OCI-LY7 (cell line): ENCODE results near the gene MTCP1. TPM values are rescaled to one million over a fixed set of nuclear protein-coding genes. Genes with fewer than 3 reads are reported as not detected.
A peak's percentile ranks its signal among the peaks of the same experiment; 100 is the strongest.

Source experiments
- BruUV-seq: library from RNA; stranded (reverse); fragments of 400-500 nt; replicated peaks from 2 replicates; lab custom pipeline; 2021; lab: Mats Ljungman, UMichigan
- CTCF ChIA-PET: fragments of 300-600 bp; sonication (Branson Sonifier 250); formaldehyde crosslinking; loops from one replicate; lab custom pipeline; 2022; ENCODE audit warnings: antibody characterized with exemption; ENCODE audit not compliant: unreplicated experiment; lab: Charles Lee
- POLR2A ChIA-PET: fragments of 300-600 bp; sonication (Branson Sonifier 250); formaldehyde crosslinking; loops from one replicate; lab custom pipeline; 2022; ENCODE audit warnings: antibody characterized with exemption; lab: Charles Lee
- DNase-seq: peaks from one replicate; pipeline ENCODE4 v3.0.0-alpha.2; 2015; ENCODE audit warnings: low spot score
- H2AFZ ChIP-seq: fragments of 200-600 bp; sonication (generic), shearing (Covaris generic); 2 replicates; pipeline ENCODE4 v1.6.1; 2014; ENCODE audit warnings: mild to moderate bottlenecking, antibody characterized with exemption, low read length, moderate library complexity
- H3K27ac ChIP-seq: fragments of 200-600 bp; sonication (generic); 2 replicates; pipeline ENCODE4 v1.5.1; 2014; ENCODE audit warnings: mixed run types, low read depth, mild to moderate bottlenecking, moderate library complexity, low read length, inconsistent platforms; ENCODE audit not compliant: poor library complexity, severe bottlenecking
- H3K36me3 ChIP-seq: fragments of 200-600 bp; sonication (generic); 2 replicates; pipeline ENCODE4 v1.6.1; 2014; ENCODE audit warnings: mild to moderate bottlenecking, antibody characterized with exemption, low read length, moderate library complexity, mixed read lengths; ENCODE audit not compliant: insufficient read depth
- H3K4me1 ChIP-seq: fragments of 200-600 bp; sonication (generic); 2 replicates; pipeline ENCODE4 v1.5.1; 2014; ENCODE audit warnings: mild to moderate bottlenecking, low read length; ENCODE audit not compliant: insufficient read depth, poor library complexity, severe bottlenecking
- H3K4me2 ChIP-seq: fragments of 200-600 bp; sonication (generic); 2 replicates; pipeline ENCODE4 v1.6.1; 2014; ENCODE audit warnings: mild to moderate bottlenecking, low read length
- H3K4me3 ChIP-seq: fragments of 200-600 bp; sonication (generic); 2 replicates; pipeline ENCODE4 v1.5.1; 2014; ENCODE audit warnings: mild to moderate bottlenecking, low read depth, low read length; ENCODE audit not compliant: poor library complexity, severe bottlenecking
- H3K79me2 ChIP-seq: fragments of 200-600 bp; sonication (generic); 2 replicates; pipeline ENCODE4 v1.6.1; 2016; ENCODE audit warnings: low read depth, mild to moderate bottlenecking, low read length, moderate library complexity, mixed read lengths; ENCODE audit not compliant: insufficient read depth
- H3K9me2 ChIP-seq: fragments of 200-600 bp; sonication (generic); 2 replicates; pipeline ENCODE4 v1.6.1; 2016; ENCODE audit warnings: mild to moderate bottlenecking, low read length, mixed read lengths; ENCODE audit not compliant: insufficient read depth
- H3K9me3 ChIP-seq: fragments of 200-600 bp; sonication (generic); 2 replicates; pipeline ENCODE4 v1.6.1; 2014; ENCODE audit warnings: mild to moderate bottlenecking, mixed run types, low read length, mixed read lengths
- H4K20me1 ChIP-seq: fragments of 200-600 bp; sonication (generic); 2 replicates; pipeline ENCODE4 v1.6.1; 2014; ENCODE audit warnings: mild to moderate bottlenecking, antibody characterized with exemption, low read length, moderate library complexity, mixed read lengths; ENCODE audit not compliant: insufficient read depth
- CTCF ChIP-seq: fragments of 200-600 bp; sonication (generic); conservative IDR thresholded peaks from 2 replicates; pipeline ENCODE4 v1.5.1; 2014; ENCODE audit warnings: mild to moderate bottlenecking, antibody characterized with exemption, low read length, moderate library complexity, mixed read lengths
- EZH2phosphoT487 ChIP-seq: fragments of 200-600 bp; sonication (generic); IDR thresholded peaks from 2 replicates; pipeline ENCODE4 v1.6.1; 2018; ENCODE audit warnings: low read depth, borderline replicate concordance, mild to moderate bottlenecking, mixed run types, antibody characterized with exemption, low read length, moderate library complexity, mixed read lengths
- intact Hi-C: fragments of 100-400 bp; cut with micrococcal nuclease; formaldehyde crosslinking; loops from one replicate; pipeline ENCODE4 v1.10.0; 2022; ENCODE audit not compliant: unreplicated experiment
- total RNA-seq, 2 experiments: library from RNA; depleted of rRNA in 1 of 2; stranded (reverse); fragments of >200 nt in 1 of 2; shearing (Covaris generic) in 1 of 2; gene quantifications; 2 replicates each; pipeline ENCODE4 v1.2.3, GENCODE V29; 2014 to 2022

Gene MTCP1
- total RNA-seq, 2 experiments from 2014 or later, result 16.9 to 39.6 TPM

GRCh38 chrX:155086961-155087735 is 16.2 kb upstream of the MTCP1 start:
- BruUV-seq, result no TSS peak
- POLR2A ChIA-PET, result interaction anchor here (0.7 kb wide), 1 partner anchor 9 kb away, joined by 3 read pairs; no protein-coding TSS in a partner anchor
- Histone ChIP-seq H3K4me3 (no peak overlapping the region), H3K27ac (no peak overlapping the region), H3K9me3 (no peaks in the 10 kb centered on the region), H2AFZ (no peak overlapping the region), H4K20me1 (no peaks in the 10 kb centered on the region), H3K36me3 (peaks cover 51% of the 10 kb centered on the region), H3K4me2 (no peak overlapping the region), H3K4me1 (no peaks in the 10 kb centered on the region), H3K79me2 (no peaks in the 10 kb centered on the region), H3K9me2 (no peaks in the 10 kb centered on the region)
- DNase-seq, result no peak
- intact Hi-C loops, result loop anchor here (1.0 kb wide), 1 partner anchor 106 kb away; no protein-coding TSS in a partner anchor
- TF ChIP-seq EZH2phosphoT487, result no peak
- TF ChIP-seq CTCF, result no peak
- CTCF ChIA-PET, result no interaction called here

- TF ChIP-seq CTCF, result peak; percentile 69
- TF ChIP-seq EZH2phosphoT487, result no peak
- H3K9me2 ChIP-seq, result no peaks in the 10 kb centered on the region
- intact Hi-C loops, result loop anchor here (1.0 kb wide), 1 partner anchor 105 kb away; no protein-coding TSS in a partner anchor
- no TSS peak for BruUV-seq
- no peaks in the 10 kb centered on the region for H3K79me2 ChIP-seq
- no peaks in the 10 kb centered on the region for H4K20me1 ChIP-seq
- ChIA-PET POLR2A (interaction anchor here (0.6 kb wide), 1 partner anchor 35 kb away, joined by 7 read pairs; no protein-coding TSS in a partner anchor), CTCF (no interaction called here)
- H3K36me3 ChIP-seq, result peaks cover 51% of the 10 kb centered on the region
- no peak overlapping the region for H3K4me3 ChIP-seq
- no peak overlapping the region for H3K27ac ChIP-seq
- no peaks in the 10 kb centered on the region for H3K4me1 ChIP-seq
- H3K9me3 ChIP-seq, result no peaks in the 10 kb centered on the region
- H3K4me2 ChIP-seq, result no peak overlapping the region
- no peak overlapping the region for H2AFZ ChIP-seq
- peak; percentile 44 for DNase-seq
Measured at GRCh38 chrX:155086202-155086840, 15.4 kb upstream of the MTCP1 start.
